NCI-H1417 (cell line): Measurements from ENCODE around the gene ZFAND3.
A peak's percentile ranks its signal among the peaks of the same experiment; 100 is the strongest.

Experiments used
- DNase-seq, 3 experiments: peaks; one replicate each; lab custom pipeline; 2025; lab: John Stamatoyannopoulos, UW

Gene ZFAND3

DNA sequence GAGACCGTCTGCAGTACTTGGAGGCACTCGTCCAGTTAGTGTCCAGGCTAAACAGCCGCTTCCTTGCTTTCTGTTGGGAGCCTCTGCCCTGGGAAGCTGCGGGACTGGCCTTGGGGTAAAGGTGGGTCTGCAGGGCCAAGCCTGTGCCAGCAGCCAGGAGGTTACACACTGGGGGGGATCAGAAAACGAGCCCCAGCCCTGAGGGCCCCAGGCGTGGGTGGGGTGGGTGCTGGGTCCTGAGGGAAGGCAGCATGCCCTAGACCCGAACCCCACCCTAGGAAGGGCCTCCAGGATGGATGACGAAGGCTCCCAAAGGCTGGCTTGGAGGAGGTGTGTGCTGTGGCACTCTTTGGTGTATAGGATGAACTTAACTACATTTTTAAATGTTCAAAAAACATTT lies 335.2 kb downstream of the ZFAND3 start:
- DNase-seq = no peak

DNA sequence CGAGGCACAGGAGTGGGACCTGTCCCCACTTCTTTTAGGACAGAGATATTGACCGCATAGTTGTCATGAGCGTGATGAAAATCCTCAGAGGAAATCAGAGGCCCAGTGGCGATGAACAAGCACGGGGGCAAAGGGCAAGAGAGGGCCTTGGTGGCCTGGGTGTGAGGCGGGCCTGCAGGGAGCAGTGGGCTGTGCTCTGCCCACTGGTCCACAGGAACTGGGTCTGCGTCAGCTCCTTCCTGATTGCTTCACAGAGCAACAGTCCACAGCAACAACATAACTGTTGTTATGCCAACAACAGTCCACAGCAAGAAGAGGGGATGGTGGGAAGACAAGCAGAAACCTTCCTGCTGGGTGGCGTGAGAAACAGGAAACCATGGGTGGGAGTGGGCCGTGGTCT lies 335.6 kb downstream of the ZFAND3 start:
- DNase-seq = no peak

DNA sequence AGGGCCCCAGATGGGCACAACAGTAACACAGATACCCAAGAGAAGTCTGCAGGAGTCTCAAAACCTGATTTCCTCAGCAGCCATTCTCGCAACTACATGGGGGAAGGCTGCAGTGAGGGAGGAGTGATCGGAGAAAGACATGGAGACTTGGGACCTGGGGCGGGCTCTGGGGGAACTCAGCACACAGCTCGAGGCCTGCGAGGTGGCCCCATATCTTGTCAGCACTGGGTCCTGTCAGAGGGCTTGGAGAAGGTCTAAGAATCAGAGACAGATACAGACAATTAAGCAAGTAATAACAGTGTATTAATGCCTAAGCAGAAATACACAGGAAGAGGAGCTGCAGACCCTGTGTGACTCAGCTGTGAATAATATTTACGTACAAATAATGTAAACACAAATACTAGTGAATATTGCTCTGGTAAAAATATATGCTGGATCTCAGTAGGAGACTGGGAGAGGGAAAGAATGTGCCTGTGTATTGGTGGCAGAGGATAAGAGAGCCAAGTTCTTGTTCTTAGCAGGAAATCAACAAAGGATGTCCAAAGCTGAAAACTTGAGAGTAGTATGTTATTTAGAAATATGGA lies 336.2 kb downstream of the ZFAND3 start:
- DNase-seq = no peak

- no peak for DNase-seq
Measured at GRCh38 chr6:38156818-38157565, 337.5 kb downstream of the ZFAND3 start.

DNA sequence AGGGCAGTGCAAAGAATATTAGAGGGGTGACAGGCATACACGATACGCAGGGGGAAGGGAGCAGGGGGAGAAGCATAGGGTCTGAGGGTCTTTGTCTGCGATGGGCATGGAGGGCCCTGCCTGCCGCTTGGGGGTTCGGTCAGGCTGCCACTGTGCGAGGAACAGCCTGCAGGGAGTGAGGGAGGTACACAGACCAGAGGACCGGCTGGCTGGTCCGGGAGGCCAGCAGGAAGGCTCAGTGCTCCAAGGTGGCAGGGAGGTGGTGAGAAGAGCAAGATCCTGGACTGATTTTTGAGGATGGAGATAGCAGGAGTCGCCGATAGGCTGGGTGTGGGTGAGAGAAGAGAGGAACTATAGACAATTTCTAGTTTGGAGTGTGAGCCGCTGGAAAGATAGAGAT lies 338.4 kb downstream of the ZFAND3 start:
- no peak for DNase-seq

DNA sequence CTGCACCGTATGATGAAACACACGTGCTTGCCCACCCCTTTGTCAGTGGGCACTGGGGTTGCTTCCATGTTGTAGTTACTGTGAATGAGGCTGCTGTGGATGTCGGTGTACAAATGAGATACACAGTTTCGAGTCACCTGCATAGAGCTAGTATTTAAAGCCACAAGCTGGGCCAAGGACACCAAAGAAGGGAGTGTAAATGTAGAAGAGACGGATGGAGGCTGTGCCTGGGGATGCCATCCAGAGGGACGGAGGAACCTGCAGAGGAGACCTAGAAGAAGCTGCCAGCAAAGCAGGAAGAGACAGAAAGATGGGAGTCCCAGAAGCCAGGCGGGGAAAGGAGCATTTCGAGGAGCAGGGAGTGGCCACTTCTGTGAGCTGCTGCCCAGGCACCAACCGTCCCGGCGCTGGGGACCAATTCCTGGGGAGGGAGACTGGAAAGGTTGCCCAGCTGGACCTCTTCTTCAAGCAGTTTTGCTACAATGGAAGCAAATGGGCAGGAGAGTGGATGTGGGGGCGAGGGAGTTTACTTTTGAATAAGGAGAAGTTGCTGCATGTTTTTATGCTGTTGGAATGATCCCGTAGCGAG lies 339.3 kb downstream of the ZFAND3 start:
- DNase-seq = no peak

GRCh38 chr6:38159596-38159995 lies 340.1 kb downstream of the ZFAND3 start:
- DNase-seq = no peak

GRCh38 chr6:38160831-38161230 lies 341.3 kb downstream of the ZFAND3 start:
- no peak for DNase-seq

DNA sequence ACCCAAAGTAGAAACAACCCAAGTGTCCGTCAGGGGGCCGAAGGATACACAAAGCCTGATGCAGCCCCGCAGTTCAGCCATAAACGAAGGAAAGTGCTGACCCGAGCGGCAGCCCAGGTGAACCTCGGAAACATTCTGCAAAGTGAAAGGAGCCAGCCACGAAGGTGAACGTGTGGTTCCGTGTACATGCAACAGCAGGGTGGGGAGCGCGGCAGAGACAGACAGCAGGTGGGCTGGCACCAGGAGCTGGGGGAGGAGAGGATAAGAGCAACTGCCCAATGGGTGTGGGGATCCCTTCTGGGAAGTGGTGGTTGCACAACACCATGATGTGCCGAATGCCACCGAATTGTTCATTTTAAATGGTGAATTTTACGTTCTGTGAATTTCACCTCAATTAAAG lies 341.8 kb downstream of the ZFAND3 start:
- DNase-seq = no peak

DNA sequence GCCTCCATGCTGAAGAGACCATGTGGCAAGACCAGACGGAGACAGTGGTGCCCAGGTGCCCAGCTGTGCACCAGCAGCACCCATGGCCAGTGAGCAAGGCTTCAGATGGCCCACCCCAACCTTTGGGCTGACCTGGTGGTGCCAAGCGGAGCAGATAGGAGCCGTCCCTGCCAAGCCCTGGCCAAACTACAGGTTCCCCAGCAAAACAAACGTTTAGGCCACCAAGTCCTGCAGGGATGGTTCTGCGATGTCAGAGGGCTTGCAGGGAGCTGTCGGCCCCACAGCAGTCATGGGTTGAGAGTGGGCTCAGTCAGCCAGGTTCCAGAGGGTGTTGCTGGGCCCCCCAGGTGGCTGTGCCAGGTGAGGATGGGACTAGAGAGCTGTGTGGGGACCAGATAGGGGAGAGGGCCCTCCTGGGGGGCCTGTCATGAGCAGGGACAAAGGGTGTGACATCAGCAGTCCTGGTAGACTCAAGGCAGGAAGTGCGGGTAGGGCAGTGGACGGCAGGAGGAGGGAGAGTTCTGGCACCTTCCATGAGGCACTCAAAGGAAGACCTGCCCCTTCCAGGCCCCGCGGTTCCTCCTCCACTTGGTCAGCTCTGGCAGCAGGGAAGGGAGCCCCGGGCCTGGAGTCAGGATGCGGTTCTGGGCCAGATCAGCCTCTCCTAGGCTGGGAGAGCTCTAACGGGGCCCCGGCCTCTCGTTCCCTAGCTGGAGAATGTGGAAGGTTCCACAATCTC lies 342.4 kb downstream of the ZFAND3 start:
- no peak for DNase-seq

DNA sequence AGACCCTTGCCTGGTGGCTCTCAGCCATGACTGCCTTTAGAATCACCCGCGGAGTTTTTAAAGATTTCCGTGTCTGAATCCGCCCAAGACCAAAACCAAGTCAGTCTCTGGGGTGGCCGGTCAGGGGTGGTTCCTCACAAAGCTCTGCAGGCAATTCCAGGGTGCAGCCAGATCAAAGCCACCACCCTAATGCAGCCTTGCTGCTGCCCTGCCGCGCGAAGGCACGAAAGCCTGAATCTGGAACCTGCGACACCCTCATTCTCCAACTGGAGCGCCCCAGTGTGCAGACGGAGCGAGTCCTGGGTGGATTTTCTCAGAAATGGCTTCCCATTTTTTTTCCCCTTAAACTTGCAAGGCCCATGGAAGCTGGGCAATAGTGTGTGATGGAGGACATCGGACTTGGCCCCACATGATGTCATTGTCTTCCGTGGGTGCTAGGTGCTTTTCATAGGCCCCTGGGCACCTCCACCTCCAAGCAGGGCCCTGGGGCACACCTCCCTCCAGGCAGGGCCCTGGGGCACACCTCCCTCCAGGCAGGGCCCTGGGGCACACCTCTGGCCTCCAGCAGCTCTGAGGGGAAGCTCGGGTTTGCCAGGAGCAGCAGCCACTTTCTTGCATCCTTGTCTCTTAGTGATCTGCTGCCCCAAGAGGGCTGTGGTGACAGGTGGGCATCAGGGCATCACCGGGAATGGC lies 343.1 kb downstream of the ZFAND3 start:
- no peak for DNase-seq

DNA sequence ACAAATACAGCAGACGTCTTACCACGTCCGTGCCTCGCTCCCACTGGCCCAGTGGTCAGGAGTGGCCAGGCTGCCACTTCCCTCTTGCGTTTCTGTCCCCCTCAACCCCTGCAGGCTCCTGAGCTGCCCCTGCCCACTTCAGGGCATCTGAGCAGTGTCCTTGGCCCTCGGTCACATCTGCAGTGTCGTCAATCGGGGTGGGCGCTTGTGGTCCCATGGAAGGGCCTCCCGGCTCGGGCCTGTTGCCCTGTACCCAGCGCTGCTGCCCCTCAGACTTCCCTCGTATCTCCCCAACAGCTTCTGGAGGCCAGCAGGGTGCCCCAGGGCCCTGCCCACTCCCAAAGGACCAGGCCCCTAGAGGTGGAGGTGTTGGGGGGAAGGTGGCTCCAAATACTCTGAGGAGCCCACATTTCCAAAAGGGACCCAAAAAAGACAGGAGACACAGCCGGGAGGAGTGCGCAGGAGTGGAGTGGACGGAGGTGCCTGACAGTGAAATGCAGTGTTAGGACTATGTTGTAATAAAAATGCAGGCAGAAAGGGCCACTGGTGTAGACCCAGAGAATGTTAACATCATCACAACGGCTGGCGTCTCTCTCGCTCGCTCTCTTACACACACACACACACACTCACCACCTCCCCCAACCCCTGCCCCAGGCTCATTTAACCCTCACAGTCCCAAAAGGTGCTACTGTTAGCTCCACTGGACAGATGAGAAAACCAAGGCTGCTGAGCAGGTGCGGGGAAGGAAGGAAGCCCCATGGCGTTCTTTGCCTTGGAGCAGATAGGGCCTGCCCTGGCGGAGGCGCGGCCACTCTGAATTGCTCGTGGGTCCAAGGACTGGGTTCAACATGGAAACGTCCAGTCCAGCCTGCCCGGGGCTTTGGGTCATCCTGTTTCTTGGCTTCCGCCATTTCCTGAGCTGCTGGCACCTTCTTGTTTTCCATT lies 343.9 kb downstream of the ZFAND3 start:
- DNase-seq = no peak

- DNase-seq = no peak
Measured at GRCh38 chr6:38164131-38164481, 344.6 kb downstream of the ZFAND3 start.

DNA sequence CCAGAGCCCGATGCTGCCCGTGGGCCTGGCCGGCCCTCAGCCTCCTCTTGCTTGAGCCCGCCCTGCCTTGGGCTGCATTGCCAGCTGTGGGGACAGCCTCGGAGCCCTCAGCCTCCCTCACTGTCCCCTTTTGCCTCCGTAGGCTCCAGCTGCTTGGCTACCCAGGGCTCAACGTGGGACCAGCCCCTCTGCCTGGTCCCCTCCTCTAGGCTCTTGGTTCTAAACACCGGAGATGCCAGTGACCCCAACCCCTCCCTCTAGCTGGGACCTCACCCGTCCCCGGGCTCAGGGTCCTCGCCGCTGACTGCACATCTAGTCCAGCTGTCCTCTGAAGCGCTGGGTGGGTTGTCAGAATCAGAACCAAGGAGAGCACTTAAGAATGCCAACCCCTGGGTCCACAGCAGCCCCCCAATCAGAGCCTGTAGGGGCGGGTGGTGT lies 345.2 kb downstream of the ZFAND3 start:
- DNase-seq = no peak

GRCh38 chr6:38166411-38167240 lies 347.1 kb downstream of the ZFAND3 start:
- DNase-seq = no peak

GRCh38 chr6:38167598-38167997 lies 348.1 kb downstream of the ZFAND3 start:
- DNase-seq = no peak

- no peak for DNase-seq
Measured at GRCh38 chr6:38168126-38168525, 348.6 kb downstream of the ZFAND3 start.

DNA sequence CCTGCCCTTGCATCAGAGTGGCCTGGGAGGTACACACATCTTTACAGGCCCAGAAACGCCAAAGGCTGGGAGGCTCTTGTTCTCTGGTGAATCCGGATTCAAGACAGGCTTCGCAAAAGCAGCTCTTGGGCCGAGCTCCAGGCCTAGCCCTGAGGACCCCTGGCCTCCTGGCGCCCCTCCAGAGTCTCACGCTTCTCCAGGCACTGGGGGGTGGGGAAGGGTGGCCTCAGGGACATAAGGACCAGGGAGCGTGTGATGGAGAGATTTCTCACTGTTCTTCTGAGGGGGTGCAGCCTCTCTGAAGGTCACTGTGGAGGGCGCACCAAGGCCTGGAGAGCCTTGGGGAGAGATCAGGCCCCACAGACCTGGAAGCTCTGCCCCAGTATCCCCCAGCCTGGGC lies 349.2 kb downstream of the ZFAND3 start:
- peak in 1 of 3 experiments; percentile 31 for DNase-seq

DNA sequence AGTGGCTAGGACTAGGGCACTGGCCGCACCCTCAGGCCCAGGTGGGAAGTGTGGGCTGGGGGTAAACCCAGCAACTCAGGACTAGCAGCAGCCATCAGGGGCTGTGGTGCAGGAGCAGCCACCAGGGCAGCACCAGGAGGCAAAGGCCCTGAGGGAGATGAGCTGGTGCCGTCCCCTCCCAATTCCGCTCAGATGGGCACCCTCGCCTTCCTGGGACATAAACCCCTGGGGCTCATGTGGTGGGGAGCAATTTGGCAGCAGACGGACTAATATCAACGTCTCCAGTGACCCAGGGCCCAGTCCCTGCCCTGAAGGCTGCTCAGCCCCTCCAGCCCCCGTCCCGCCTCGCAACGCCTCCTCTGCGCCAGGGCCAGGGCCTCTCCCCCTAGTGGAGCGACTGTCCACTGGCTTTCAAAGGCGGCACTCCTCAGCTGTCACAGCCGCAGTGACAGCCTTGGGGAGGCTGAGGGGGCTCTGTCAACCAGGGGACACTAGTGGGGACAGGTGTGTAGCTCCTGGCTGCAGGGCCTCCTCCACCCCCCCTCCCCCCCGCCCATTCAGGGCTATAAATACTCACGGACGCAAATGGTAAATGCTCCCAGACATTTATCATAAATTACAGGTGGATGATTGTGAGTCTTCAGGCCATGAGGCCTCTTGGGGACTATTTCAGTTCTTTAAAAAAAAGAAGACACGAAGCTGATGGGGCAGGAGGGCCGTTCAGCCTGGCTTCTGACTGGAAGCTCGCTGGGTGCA lies 349.9 kb downstream of the ZFAND3 start:
- DNase-seq = peak in 2 of 3 experiments; percentile 80 to 90
